ENCODE measurements around the gene FLRT3. TPM values are rescaled to one million over a fixed set of nuclear protein-coding genes. Genes with fewer than 3 reads are reported as not detected.

Gene FLRT3
- not detected for total RNA-seq
- polyA plus RNA-seq, result not detected
- total RNA-seq, result 0 to 0.25 (median 0) reads per million in 6 experiments

DNA sequence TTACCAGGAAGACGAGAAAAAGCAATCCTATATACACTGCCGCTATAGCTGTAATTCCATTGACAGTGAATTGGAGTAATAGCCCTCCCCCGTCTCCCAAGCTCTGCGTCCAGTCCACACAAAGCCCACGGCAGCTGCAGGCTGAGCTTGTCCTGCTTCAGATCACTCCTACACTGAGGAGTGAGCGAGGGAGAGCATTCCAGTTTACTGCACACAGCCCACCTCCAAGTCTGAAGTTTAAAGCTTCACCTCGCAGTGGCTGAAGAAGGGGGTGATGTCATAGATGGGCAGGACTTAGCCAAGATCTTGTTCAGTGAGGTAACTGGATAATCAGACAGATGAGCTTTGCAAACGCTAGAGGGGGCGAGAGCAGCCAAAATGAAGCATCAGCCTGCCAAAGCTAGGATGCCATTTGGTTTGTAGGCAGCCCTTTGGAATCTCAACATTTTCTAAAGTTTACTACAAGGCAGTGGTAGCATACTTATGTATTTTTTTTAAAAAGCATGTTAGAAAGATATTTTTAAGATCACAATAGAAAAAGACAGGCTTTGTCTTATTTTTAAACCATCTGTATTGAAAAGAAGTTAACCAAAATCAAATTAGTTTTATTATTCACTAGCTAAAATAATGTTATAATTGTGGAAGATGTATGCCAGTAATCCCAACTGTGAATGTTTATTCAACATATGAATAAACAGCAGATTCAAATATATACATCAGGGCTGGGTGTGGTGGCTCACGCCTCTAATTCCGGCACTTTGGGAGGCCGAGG, at the start of gene FLRT3:
Gene FLRT3 (minus strand): TSS at position 213 of the 772 bp plus-strand sequence. CDS start 10,106 bp downstream, outside the sequence.
- no peak within 1 kb of the TSS for H3K27ac Mint-ChIP-seq
- no peak for DNase-seq
- ATAC-seq, result no peak

DNA sequence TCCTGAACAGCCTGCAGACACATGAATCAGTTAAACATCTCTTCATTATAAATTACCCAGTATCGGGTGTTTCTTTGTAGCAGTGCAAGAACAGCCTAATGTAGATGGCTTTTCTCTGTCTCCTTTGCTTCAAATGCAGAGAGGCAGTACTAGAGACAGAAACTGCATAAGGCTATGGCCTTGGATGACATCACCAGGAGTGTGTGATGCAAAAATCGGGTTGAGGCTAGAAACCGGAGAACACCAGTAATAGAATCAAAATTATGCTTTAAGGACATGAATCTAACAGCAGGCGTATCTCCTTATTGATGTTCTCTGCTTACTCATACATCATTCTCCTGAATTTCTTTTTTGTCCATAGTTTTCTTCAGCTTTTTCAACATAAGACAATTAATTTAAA, 49.3 kb upstream of the FLRT3 start:
- Mint-ChIP-seq H3K9me3 (peaks cover 5 to 24% (median 10%) of the 10 kb centered on the region in 9 donors), H3K4me3 (no peak overlapping the region), H3K36me3 (peaks cover 0 to 5% (median 0%) of the 10 kb centered on the region in 3 donors), H3K27me3 (no peaks in the 10 kb centered on the region), H3K27ac (no peak overlapping the region), H3K4me1 (no peaks in the 10 kb centered on the region)
- ATAC-seq (no peak), DNase-seq (no peak)
- POLR2A ChIA-PET, result no interaction called here

More for the DNA sequence above, at the start of gene FLRT3:
- Mint-ChIP-seq H3K4me3 (no peak within 1 kb of the TSS), H3K4me1 (no peaks in the 10 kb centered on the region), H3K27me3 (peaks cover 0 to 5% (median 0%) of the 10 kb centered on the region in 5 donors), H3K36me3 (no peaks in the 10 kb centered on the region), H3K9me3 (peaks cover 0 to 8% (median 0%) of the 10 kb centered on the region in 9 donors)
- POLR2A ChIA-PET, result no interaction called here

DNA sequence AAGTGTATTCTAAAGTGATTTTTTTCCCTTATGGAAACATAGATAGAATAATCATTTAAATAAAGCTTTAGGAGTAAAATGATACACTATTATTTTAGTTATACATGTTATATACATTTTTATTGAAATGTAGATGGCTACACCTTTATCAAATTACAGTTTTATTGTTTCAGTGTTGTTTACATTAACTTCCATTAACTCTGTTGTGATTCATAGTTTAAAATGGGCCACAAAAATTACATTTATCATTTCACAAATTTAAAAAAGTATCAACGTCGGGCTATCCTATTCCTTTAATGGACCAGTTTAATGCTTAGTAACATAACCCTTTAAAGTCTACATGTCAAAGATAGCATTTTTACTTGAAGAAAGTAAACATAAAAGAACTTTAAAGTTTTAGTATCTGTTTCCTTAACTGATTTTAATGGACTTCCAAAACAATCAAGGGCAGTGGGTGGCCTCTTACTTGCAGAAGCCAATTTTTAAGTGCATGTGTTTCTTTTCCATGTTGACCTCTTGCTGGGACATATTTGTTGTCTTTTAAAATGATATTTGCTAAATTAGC, 47.8 kb upstream of the FLRT3 start:
- no peaks in the 10 kb centered on the region for H3K27me3 Mint-ChIP-seq
- no peak overlapping the region for H3K4me3 Mint-ChIP-seq
- H3K27ac Mint-ChIP-seq, result no peak overlapping the region
- POLR2A ChIA-PET, result no interaction called here
- H3K9me3 Mint-ChIP-seq, result peaks cover 7 to 31% (median 14%) of the 10 kb centered on the region in 9 donors
- no peaks in the 10 kb centered on the region for H3K4me1 Mint-ChIP-seq
- DNase-seq (no peak), ATAC-seq (no peak)
- peaks cover 0 to 5% (median 0%) of the 10 kb centered on the region in 3 donors for H3K36me3 Mint-ChIP-seq

DNA sequence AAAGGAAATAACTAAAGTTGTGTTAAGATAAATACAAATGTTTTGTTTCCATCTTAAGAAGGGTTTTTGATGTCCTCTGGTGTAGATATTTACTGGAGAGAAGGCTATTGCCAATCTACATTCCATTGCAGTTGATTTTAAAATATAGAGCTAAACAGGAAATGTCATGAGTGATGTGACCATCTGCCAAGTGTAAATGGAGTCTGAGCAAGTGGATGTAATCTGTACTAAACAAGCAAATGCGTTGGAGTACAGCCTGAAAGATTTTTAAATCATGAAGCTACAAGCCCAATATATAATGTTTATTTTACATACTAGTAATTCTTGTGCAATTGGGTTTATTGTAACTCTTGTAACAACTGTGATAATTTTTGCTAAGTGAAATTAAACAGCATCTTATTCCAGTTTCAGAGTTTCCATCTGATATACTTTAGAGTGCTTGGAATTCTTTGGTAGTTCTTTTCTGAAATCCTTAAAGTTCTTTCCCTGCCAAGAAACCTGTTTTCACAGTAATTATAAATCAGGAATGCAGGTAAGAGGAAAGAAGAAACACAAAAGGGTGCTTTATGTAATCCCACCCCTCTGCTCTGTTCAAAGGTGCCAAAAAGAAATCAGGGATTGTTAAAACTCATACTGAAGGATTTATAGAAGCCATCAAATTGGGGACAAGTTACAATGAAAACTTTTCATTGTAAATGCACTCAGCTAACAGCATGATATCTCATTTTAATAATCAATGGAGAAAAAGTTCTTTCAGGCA, 47.2 kb upstream of the FLRT3 start:
- DNase-seq (no peak), ATAC-seq (no peak)
- Mint-ChIP-seq H3K4me3 (no peak overlapping the region), H3K36me3 (peaks cover 0 to 5% (median 0%) of the 10 kb centered on the region in 3 donors), H3K27me3 (no peaks in the 10 kb centered on the region), H3K9me3 (peaks cover 7 to 29% (median 15%) of the 10 kb centered on the region in 9 donors), H3K4me1 (no peaks in the 10 kb centered on the region), H3K27ac (no peak overlapping the region)
- POLR2A ChIA-PET, result no interaction called here

DNA sequence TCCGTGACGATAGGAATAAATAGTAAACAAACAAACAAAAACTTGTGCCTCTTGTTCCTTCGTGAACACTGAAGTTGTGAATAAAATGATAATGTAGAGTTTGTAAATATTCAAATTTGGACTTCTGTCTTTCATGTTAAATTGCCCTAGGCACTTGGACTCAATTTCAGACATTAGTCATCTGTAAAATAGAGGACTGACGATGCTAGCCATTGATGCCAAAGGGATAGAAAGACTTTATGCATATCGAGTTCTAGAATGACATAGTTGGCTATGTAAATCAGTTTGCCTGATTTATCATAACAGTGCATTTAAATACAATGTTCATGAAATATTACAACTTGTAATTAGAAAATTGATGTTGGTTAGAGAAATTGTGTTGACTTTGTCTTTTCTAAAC, 45.9 kb upstream of the FLRT3 start:
- Mint-ChIP-seq H3K4me3 (no peak overlapping the region), H3K27me3 (no peaks in the 10 kb centered on the region), H3K27ac (no peak overlapping the region), H3K36me3 (peaks cover 0 to 2% (median 0%) of the 10 kb centered on the region in 3 donors), H3K9me3 (peaks cover 7 to 29% (median 14%) of the 10 kb centered on the region in 9 donors), H3K4me1 (no peaks in the 10 kb centered on the region)
- POLR2A ChIA-PET, result no interaction called here
- no peak for DNase-seq
- ATAC-seq, result no peak

DNA sequence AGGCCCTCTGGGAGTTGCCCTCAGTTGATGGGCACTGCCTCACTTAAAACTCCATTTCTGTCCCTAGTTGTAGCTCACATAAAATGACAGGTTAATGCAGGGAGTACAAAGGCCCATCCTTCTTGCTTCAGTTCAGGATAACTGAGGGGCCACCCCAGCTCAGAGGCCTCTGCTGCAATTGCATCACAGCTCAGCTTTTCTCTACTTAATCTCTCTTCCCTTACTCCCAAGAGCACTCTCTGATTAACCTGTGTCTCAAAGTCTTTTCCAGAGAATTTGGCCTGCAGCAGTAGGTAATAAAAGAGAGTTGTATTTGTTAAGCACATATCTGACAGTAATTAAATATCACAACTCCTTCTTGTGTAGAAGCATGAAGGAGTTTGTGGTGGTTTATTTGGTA, 40.9 kb upstream of the FLRT3 start:
- Mint-ChIP-seq H3K27ac (no peak overlapping the region), H3K4me3 (no peak overlapping the region), H3K4me1 (no peaks in the 10 kb centered on the region), H3K27me3 (no peaks in the 10 kb centered on the region), H3K36me3 (no peaks in the 10 kb centered on the region), H3K9me3 (peaks cover 2 to 13% (median 9%) of the 10 kb centered on the region in 9 donors)
- DNase-seq (no peak), ATAC-seq (no peak)
- POLR2A ChIA-PET, result no interaction called here

DNA sequence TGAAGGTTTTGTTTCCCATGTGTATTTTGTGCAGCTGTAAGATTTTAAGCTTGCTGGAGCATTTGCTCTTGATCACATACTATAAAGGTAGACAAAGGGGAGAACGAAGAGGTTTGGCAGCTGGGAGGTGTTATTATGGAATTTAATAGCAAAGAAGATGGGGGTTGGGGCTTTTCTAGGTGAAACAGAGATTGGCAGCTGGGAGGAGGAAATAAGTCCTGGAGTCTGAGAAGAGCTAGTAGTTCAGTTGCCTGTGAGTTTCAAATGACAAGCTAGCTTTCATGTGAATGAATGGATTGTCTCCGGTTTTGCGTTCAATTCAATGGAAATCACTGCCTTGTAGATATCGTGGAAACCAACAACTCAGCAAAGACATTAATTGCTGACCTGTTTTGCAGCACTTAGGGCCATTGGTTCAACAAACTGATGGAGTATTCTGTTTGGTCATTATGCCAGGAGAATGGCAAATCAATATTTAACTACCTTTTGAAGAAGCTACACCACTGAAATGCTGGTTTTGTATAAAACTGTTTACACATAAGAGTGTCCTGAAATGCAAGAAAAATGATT, 38.1 kb upstream of the FLRT3 start:
- peaks cover 0 to 2% (median 0%) of the 10 kb centered on the region in 5 donors for H3K27me3 Mint-ChIP-seq
- H3K27ac Mint-ChIP-seq, result no peak overlapping the region
- ATAC-seq (no peak), DNase-seq (no peak)
- no peaks in the 10 kb centered on the region for H3K36me3 Mint-ChIP-seq
- H3K4me1 Mint-ChIP-seq, result no peaks in the 10 kb centered on the region
- H3K9me3 Mint-ChIP-seq, result peaks cover 0 to 10% (median 0%) of the 10 kb centered on the region in 9 donors
- POLR2A ChIA-PET, result no interaction called here
- H3K4me3 Mint-ChIP-seq, result no peak overlapping the region

DNA sequence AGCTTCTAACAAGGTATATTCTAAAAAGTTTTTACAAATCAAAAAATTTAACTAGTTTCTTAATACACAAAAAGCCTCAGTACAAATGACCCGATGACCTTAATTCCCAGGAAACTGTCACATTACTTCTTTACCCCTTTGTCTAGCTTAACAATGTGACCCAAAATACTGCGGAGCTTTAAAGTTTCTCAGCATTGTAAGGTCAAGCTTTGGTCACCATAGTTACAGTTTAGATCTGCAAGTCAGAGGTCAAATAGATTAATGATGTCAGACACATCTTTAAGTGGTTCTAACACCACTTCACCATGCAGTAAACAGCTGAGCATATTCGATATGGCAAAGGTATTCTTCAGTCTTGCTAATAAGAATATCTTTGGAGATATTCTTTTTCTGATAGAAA, 36.8 kb upstream of the FLRT3 start:
- DNase-seq (no peak), ATAC-seq (no peak)
- POLR2A ChIA-PET, result no interaction called here
- Mint-ChIP-seq H3K27me3 (peaks cover 0 to 2% (median 0%) of the 10 kb centered on the region in 5 donors), H3K4me3 (no peak overlapping the region), H3K9me3 (peaks cover 0 to 10% (median 0%) of the 10 kb centered on the region in 9 donors), H3K27ac (no peak overlapping the region), H3K4me1 (no peaks in the 10 kb centered on the region), H3K36me3 (no peaks in the 10 kb centered on the region)

DNA sequence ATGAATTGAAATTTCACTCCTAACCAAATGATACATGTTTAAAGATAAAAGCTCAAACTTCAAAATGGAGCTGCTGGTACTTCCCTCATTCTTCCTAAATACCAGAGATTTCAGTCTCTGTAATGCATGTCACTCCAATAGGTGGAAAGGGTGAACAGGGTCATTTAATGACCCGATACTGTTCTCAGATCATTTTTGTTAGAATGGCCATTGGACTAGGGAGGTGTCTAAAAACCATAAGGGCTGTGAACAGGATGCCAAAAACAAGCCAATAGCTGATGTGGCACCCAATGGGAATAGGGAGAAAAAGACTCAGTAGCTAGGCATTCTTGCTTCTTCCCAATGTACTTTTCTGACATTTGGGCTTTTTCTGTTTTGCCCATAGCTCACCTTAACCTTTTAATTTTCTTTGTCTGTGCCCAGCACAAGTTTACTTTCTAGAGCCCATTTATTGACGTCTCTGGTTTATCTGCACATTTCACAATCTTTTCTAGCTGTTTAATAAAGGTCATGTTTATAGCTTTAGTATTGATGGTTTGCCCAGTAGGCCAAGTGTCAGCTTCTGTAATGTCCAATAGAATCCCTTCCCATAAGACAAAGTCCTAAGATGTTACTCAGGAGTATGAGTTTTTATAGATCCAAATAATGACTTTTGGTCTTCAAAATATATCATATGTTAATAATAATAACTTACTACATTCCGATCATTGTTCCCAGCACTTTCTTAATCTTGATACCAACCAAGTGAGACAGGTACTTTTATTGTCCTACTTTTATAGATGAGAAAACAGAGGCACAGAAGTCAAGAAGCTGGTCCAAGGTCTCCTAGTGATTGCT, 24.3 kb upstream of the FLRT3 start:
- peaks cover 0 to 20% (median 11%) of the 10 kb centered on the region in 9 donors for H3K9me3 Mint-ChIP-seq
- ATAC-seq, result no peak
- H3K27ac Mint-ChIP-seq, result no peak overlapping the region
- no peaks in the 10 kb centered on the region for H3K36me3 Mint-ChIP-seq
- H3K4me1 Mint-ChIP-seq, result no peaks in the 10 kb centered on the region
- no peak for DNase-seq
- no peaks in the 10 kb centered on the region for H3K27me3 Mint-ChIP-seq
- H3K4me3 Mint-ChIP-seq, result no peak overlapping the region
- POLR2A ChIA-PET, result no interaction called here

DNA sequence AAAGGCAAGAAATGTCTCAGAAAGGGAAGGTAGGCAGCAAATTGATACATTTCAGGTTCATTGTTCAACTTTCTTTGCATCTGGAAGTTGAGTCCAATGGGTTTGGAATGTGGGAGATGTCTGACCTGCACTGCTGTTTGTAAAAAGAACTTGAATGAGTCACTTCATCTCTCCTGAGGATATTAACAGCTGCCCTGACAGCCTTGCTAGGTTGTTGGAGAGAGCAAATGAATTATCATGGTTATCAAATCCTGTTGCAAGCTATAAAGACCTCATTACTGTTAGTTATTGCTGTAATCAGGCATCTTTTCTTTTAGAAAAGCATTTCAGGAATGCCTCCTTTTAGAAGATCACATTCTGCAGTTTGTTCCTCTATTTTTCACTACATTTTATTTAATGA, 23.0 kb upstream of the FLRT3 start:
- no peaks in the 10 kb centered on the region for H3K36me3 Mint-ChIP-seq
- POLR2A ChIA-PET, result no interaction called here
- no peak overlapping the region for H3K4me3 Mint-ChIP-seq
- H3K27ac Mint-ChIP-seq, result no peak overlapping the region
- ATAC-seq (no peak), DNase-seq (no peak)
- H3K27me3 Mint-ChIP-seq, result no peaks in the 10 kb centered on the region
- H3K4me1 Mint-ChIP-seq, result no peaks in the 10 kb centered on the region
- H3K9me3 Mint-ChIP-seq, result peaks cover 0 to 16% (median 6%) of the 10 kb centered on the region in 9 donors

DNA sequence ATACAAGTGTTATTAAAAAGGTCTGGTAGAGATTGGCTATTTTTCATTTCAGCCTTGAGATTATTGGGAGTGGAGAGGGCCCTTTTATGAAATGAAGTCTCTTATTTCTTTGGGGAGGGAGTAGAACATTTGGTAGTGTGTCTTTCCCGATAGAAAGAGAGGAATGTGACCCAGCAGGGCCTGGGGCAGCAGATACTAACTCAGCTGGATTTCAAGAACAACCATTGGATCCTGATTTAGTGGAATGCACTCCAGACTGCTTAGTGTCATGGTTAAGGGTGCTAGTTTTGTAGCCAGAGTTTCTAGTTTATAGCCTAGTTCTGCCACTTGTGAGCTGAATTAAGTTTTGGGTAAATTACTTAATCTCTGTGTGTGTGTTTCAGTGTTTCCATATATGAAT, 18.4 kb upstream of the FLRT3 start:
- Mint-ChIP-seq H3K4me3 (no peak overlapping the region), H3K4me1 (no peaks in the 10 kb centered on the region), H3K36me3 (no peaks in the 10 kb centered on the region), H3K27ac (no peak overlapping the region), H3K27me3 (no peaks in the 10 kb centered on the region), H3K9me3 (peaks cover 2 to 10% (median 7%) of the 10 kb centered on the region in 9 donors)
- ATAC-seq (no peak), DNase-seq (no peak)
- POLR2A ChIA-PET, result no interaction called here

DNA sequence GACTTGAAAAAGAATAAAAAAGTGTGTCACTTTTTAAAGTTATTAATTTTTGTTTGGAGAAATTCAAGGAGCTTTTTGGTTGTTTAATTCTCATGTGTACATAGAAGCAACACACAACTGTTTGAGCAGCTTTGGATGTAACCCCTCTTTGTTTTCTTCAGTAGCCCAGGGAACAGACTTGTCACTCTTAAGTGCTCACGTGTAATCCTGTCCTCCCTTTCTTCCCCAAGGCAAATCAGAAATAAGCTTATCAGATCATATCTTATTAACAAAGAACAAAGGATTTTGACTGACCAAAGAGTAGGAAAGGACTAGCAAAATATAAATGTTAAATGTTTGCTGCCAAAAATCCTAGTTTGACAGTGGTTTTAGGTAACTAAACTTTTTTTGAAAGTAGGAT, 7.3 kb upstream of the FLRT3 start:
- Mint-ChIP-seq H3K36me3 (no peaks in the 10 kb centered on the region), H3K9me3 (peaks cover 0 to 13% (median 3%) of the 10 kb centered on the region in 9 donors), H3K27ac (no peak overlapping the region), H3K4me3 (no peak overlapping the region), H3K4me1 (no peaks in the 10 kb centered on the region), H3K27me3 (peaks cover 0 to 5% (median 0%) of the 10 kb centered on the region in 5 donors)
- POLR2A ChIA-PET, result no interaction called here
- DNase-seq, result no peak
- no peak for ATAC-seq

Data from naive thymus-derived CD8-positive, alpha-beta T cell (primary cell).